Subcutaneous abdominal adipose tissue (tissue), 5 donors: Measurements from ENCODE around the gene LYPD4.
"Not testable (repeated sequence)": the region's sequence is repeated elsewhere in the genome, so short reads cannot be mapped to it uniquely, and the experiment has no call there.

Experiments used
- H3K27ac ChIP-seq: one replicate; pipeline ENCODE4 v1.7.0; 2013; ENCODE audit warnings: low read depth, mild to moderate bottlenecking, inconsistent platforms, low read length, moderate library complexity
- H3K27me3 ChIP-seq, 5 donors: one replicate each; pipeline ENCODE4 v1.7.0; 2013; ENCODE audit warnings: low read length in 5 of 5, inconsistent platforms in 1 of 5; ENCODE audit not compliant: control insufficient read depth in 5 of 5, insufficient read depth in 4 of 5
- H3K36me3 ChIP-seq, 5 donors: one replicate each; pipeline ENCODE4 v1.7.0; 2013; ENCODE audit warnings: low read length in 5 of 5; ENCODE audit not compliant: control insufficient read depth in 5 of 5, insufficient read depth in 5 of 5
- H3K4me1 ChIP-seq, 5 donors: one replicate each; pipeline ENCODE4 v1.7.0; 2013; ENCODE audit warnings: low read length in 5 of 5, mild to moderate bottlenecking in 3 of 5, moderate library complexity in 1 of 5; ENCODE audit not compliant: control insufficient read depth in 5 of 5, insufficient read depth in 5 of 5
- H3K4me3 ChIP-seq, 5 donors: one replicate each; pipeline ENCODE4 v1.7.0; 2013; ENCODE audit warnings: low read length in 5 of 5, low read depth in 1 of 5
- H3K9ac ChIP-seq, 5 donors: one replicate each; pipeline ENCODE4 v1.7.0; 2013; ENCODE audit warnings: low read length in 5 of 5, mild to moderate bottlenecking in 4 of 5, moderate library complexity in 3 of 5
- H3K9me3 ChIP-seq, 5 donors: one replicate each; pipeline ENCODE4 v1.7.0; 2013; ENCODE audit warnings: low read length in 5 of 5; ENCODE audit not compliant: control insufficient read depth in 5 of 5
- donor health status: healthy.
- donor health status: healthy.
- donor health status: healthy.
- donor health status: healthy.
- donor health status: healthy.

LYPD4 gene

DNA sequence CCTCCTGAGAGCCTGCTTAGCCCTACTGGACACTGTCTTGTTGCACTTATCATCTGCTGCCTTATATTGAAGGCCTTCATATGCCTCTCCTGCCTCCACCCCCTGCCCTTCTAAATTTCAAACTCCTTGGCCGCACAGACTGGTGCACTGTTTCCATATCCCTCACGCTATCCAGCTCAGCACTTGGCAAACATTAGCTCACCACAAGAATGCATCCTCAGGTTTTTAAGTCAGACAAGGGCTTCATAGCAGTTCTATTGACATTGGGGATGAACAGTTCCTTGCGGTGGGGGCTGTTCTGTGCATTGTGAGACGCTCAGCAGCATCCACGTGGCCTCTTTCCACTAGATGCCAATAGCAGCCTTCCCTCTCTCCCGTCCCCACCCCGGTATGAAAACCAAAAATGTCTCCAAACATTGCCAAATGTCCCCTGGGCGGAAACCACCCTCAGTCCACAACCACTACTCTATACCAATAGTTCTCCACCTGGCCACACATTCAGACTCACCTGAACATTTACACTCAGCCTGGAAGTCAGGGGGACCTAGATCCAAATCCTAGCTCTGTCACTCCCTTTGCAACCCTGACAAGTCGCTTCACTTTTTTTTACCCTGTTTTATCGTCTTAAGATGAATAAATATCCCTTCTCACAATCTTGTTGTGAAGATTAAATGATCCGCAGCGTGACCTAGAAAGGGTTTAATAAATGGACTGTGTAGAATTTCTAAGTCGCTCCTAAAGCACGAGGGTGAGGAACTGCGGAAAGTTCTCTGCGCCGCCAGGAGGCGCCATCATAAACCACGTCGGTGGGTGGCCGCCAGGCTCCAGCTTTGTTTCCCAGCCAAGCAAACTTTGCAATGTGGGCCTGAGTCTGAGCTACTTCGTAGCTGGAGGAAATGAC is 51.7 kb downstream of the LYPD4 start:
- no peaks in the 10 kb centered on the region for H3K36me3 ChIP-seq
- H3K4me1 ChIP-seq, result peaks cover 0 to 6% (median 0%) of the 10 kb centered on the region in 5 donors
- no peak overlapping the region for H3K27ac ChIP-seq
- H3K4me3 ChIP-seq, result no peak overlapping the region
- no peaks in the 10 kb centered on the region for H3K9me3 ChIP-seq
- H3K9ac ChIP-seq, result no peak overlapping the region
- H3K27me3 ChIP-seq, result peaks cover 0 to 18% (median 7%) of the 10 kb centered on the region in 5 donors

GRCh38 chr19:41789053-41789452 is 55.4 kb downstream of the LYPD4 start:
- H3K9ac ChIP-seq, H3K4me3 ChIP-seq, H3K4me1 ChIP-seq, H3K36me3 ChIP-seq, H3K9me3 ChIP-seq, H3K27ac ChIP-seq: not testable (repeated sequence)
- H3K27me3 ChIP-seq, result peaks cover 5 to 37% (median 20%) of the 10 kb centered on the region in 5 donors

DNA sequence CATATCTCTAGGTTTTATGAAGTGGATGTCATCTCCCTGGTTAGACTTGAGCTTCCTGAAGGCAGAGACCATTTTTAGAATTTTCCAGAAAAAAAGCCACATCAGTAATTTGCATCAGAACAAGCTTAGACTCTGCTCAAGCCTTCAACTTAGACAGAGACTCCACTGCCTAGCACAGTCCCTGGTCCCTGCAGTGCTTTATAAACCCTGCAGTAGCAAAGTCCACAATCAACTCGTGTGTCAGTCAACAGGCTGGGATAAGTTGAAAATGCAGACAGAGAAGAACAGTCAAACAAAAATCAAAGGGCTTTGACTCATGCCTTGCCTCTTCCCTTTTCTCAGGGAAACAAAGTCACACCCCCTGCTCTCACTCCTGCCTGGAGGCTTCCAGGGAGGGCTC is 56.0 kb downstream of the LYPD4 start:
- H3K9ac ChIP-seq, H3K9me3 ChIP-seq: not testable (repeated sequence)
- peaks cover 7 to 40% (median 22%) of the 10 kb centered on the region in 5 donors for H3K27me3 ChIP-seq

More for the DNA sequence above, 56.0 kb downstream of the LYPD4 start:
- H3K27ac ChIP-seq, H3K4me3 ChIP-seq, H3K36me3 ChIP-seq, H3K4me1 ChIP-seq: not testable (repeated sequence)
